GM23248 (cell line): Measurements from ENCODE around the gene ADAM15.

Experiments used
- EZH2 ChIP-seq: fragments of 200-600 bp; sonication (generic); IDR thresholded peaks from 2 replicates; pipeline ENCODE4 v1.6.1; 2018; ENCODE audit warnings: antibody characterized with exemption, mild to moderate bottlenecking; ENCODE audit not compliant: insufficient read depth, poor library complexity, severe bottlenecking
- EZH2phosphoT487 ChIP-seq: fragments of 200-600 bp; sonication (generic); IDR thresholded peaks from 2 replicates; pipeline ENCODE4 v1.6.1; 2018; ENCODE audit warnings: antibody characterized with exemption, moderate library complexity, mild to moderate bottlenecking, low read depth; ENCODE audit not compliant: insufficient read depth

- TF ChIP-seq EZH2phosphoT487 (no peak), EZH2 (no peak)
These were observed 19.8 kb downstream of the ADAM15 start for GRCh38 chr1:155070721-155071569.
